A549 (cell line): ENCODE results near the gene MITF. TPM values are rescaled to one million over a fixed set of nuclear protein-coding genes. Genes with fewer than 3 reads are reported as not detected.

Source experiments
- ATAC-seq, 2 experiments: fragments of 200-7000 bp in 1 of 2; fragments of >200 bp in 1 of 2; cut with Nextera tagmentation in 1 of 2; cut with Tn5 transposase in 1 of 2; 3 replicates each; pipeline versions ENCODE4 v1.8.0 to v1.9.1; 2018 to 2020; ENCODE audit warnings: mild to moderate bottlenecking in 1 of 2, moderate library complexity in 1 of 2
- CTCF ChIA-PET: fragments of 300-600 bp; sonication (Branson Sonifier 250); formaldehyde crosslinking; extraction: SDS; loops from one replicate; lab custom pipeline; 2021; ENCODE audit warnings: antibody characterized with exemption, inconsistent platforms; lab: Yijun Ruan, JAX
- POLR2A ChIA-PET: fragments of 350-600 bp; formaldehyde crosslinking; extraction: SDS; loops from one replicate; lab custom pipeline; 2021; ENCODE audit warnings: antibody characterized with exemption, inconsistent platforms; lab: Yijun Ruan, JAX
- DNase-seq, 2 experiments: peaks; one replicate each; pipeline versions ENCODE4 v3.0.0 to v3.0.0-alpha.2; 2011 to 2016; ENCODE audit warnings: low read depth in 1 of 2, low spot score in 1 of 2
- FAIRE-seq: peaks from 2 replicates; lab custom pipeline; 2011; peaks lifted over from hg19 to GRCh38; lab: Jason Lieb, UNC
- H3K27ac ChIP-seq, 2 experiments: fragments of >200 bp; sonication (Bioruptor Twin); formaldehyde crosslinking; 3 replicates each; pipeline ENCODE4 v1.5.1; 2016 to 2017
- H3K4me1 ChIP-seq: fragments of >200 bp; sonication (Bioruptor Twin); formaldehyde crosslinking; 3 replicates; pipeline ENCODE4 v1.6.1; 2016
- H3K4me2 ChIP-seq: fragments of >200 bp; sonication (Bioruptor Twin); formaldehyde crosslinking; 3 replicates; pipeline ENCODE4 v1.6.1; 2016
- H3K4me3 ChIP-seq: fragments of >200 bp; sonication (Bioruptor Twin); formaldehyde crosslinking; 3 replicates; pipeline ENCODE4 v1.5.1; 2016
- H3K9me3 ChIP-seq: fragments of >200 bp; sonication (Bioruptor Twin); formaldehyde crosslinking; 3 replicates; pipeline ENCODE4 v1.6.1; 2016
- CHD2 ChIP-seq: fragments of 150-350 bp; IDR thresholded peaks from 2 replicates; pipeline ENCODE4 v1.6.1; 2014; ENCODE audit warnings: low read length; ENCODE audit not compliant: partially characterized antibody
- CHD4 ChIP-seq: fragments of 200-600 bp; sonication (generic); IDR thresholded peaks from 2 replicates; pipeline ENCODE4 v1.6.1; 2016; ENCODE audit warnings: antibody characterized with exemption, mild to moderate bottlenecking, borderline replicate concordance
- HDAC2 ChIP-seq: fragments of 200-600 bp; sonication (generic); IDR thresholded peaks from 2 replicates; pipeline ENCODE4 v1.6.1; 2016
- HOXB13 ChIP-seq: fragments of 250-450 bp; sonication (Bioruptor Pico); IDR thresholded peaks from 2 replicates; pipeline ENCODE4 v1.5.0; 2020; ENCODE audit warnings: low read depth, mild to moderate bottlenecking, moderate library complexity
- KDM1A ChIP-seq: fragments of 200-600 bp; sonication (generic); IDR thresholded peaks from 2 replicates; pipeline ENCODE4 v1.6.1; 2016; ENCODE audit warnings: low read depth, mild to moderate bottlenecking
- RCOR1 ChIP-seq: fragments of 150-350 bp; IDR thresholded peaks from 2 replicates; pipeline ENCODE4 v1.6.1; 2014; ENCODE audit warnings: antibody characterized with exemption, low read length, low read depth
- RNF2 ChIP-seq: fragments of 200-600 bp; sonication (generic); IDR thresholded peaks from 2 replicates; pipeline ENCODE4 v1.6.1; 2016; ENCODE audit warnings: low read depth, mild to moderate bottlenecking, antibody characterized with exemption, moderate library complexity, borderline replicate concordance
- SREBF2 ChIP-seq: fragments of 450-650 bp; IDR thresholded peaks from 2 replicates; pipeline ENCODE4 v1.6.1; 2014; ENCODE audit warnings: mild to moderate bottlenecking, moderate library complexity
- ZC3H11A ChIP-seq: fragments of 450-650 bp; IDR thresholded peaks from 2 replicates; pipeline ENCODE4 v1.6.1; 2014; ENCODE audit warnings: antibody characterized with exemption, mild to moderate bottlenecking
- ZSCAN20 ChIP-seq: fragments of 250-450 bp; sonication (Bioruptor Pico); IDR thresholded peaks from 2 replicates; pipeline ENCODE4 v1.8.0; 2022; ENCODE audit warnings: mild to moderate bottlenecking, moderate library complexity
- WGBS: methylation state at CpG from one replicate; pipeline ENCODE4 v1.1.6; 2017; ENCODE audit errors: missing lambda C conversion rate; 5-methylcytosine and 5-hydroxymethylcytosine counted together
- polyA plus RNA-seq, 4 experiments: library from polyadenylated mRNA; depleted of rRNA in 3 of 4; stranded (reverse); fragments of >200 nt; fragmentation: RNase III in 1 of 4; extraction: RNeasy Plus Mini Kit Qiagen cat#74134 plus additional on column Dnase treatment in 1 of 4; gene quantifications; 2 replicates in 3 of 4; 3 replicates in 1 of 4; pipeline ENCODE4 v1.2.3, GENCODE V29; 2011 to 2017
- small RNA-seq, 6 experiments: library from RNA; depleted of rRNA; stranded (forward); fragments of <200 nt; gene quantifications; one replicate each; pipeline ENCODE3, GENCODE V24; 2012
- TF ChIP-seq, protein P1 (sequence below): fragments of 250-450 bp; sonication (Bioruptor Pico); IDR thresholded peaks from 2 replicates; pipeline ENCODE4 v1.5.0; 2020; ENCODE audit warnings: low read depth, mild to moderate bottlenecking, moderate library complexity

Gene MITF
- polyA plus RNA-seq, 2 of the 4 experiments (the other 2 are of a cell fraction), result 14.3 to 15.9 TPM

DNA sequence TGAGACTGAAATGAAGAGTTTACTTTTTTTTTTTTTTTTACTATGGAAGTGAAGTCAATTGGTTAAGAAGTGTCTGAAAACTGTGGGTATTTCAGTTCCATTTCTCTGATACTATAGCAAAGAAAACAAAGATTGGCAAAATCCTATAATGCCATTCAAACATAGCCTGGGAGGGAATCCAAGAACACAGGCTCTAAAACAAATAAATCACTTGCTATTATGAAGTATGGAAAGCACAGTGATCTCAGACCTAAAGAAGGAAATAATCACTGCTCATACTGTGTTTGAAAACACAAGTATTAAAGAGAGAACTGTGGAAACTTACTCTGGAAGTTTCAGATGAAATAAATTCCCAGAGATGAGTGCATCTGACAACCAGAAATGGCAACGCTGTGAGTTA lies 272.3 kb downstream of the MITF start:
- Histone ChIP-seq H3K9me3 (no peaks in the 10 kb centered on the region; the same call in 2 of the 3 replicates), H3K4me2 (no peak overlapping the region), H3K4me3 (no peak overlapping the region), H3K27ac (no peak overlapping the region), H3K4me1 (no peaks in the 10 kb centered on the region)
- ChIA-PET POLR2A (no interaction called here), CTCF (interaction anchor here (0.7 to 1.1 kb wide), 3 partner anchors 11 to 723 kb away, joined by 3 to 4 read pairs (median 4); no protein-coding TSS in a partner anchor)
- ATAC-seq (no peak), FAIRE-seq (no peak), DNase-seq (no peak)
- no peak for TF ChIP-seq RNF2
- TF ChIP-seq CHD2, result no peak
- TF ChIP-seq HOXB13 (CRISPR knock-in tag), result no peak
- no peak for TF ChIP-seq KDM1A
- TF ChIP-seq SREBF2, result no peak
- no peak for TF ChIP-seq RCOR1
- TF ChIP-seq ZSCAN20, result no peak
- TF ChIP-seq HDAC2, result no peak
- TF ChIP-seq CHD4, result no peak
- TF ChIP-seq ZC3H11A, result no peak
- TF ChIP-seq, protein P1, sequence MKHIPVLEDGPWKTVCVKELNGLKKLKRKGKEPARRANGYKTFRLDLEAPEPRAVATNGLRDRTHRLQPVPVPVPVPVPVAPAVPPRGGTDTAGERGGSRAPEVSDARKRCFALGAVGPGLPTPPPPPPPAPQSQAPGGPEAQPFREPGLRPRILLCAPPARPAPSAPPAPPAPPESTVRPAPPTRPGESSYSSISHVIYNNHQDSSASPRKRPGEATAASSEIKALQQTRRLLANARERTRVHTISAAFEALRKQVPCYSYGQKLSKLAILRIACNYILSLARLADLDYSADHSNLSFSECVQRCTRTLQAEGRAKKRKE (CRISPR knock-in tag), result no peak
- 13% methylated on average over 1 of the region's 1 CpG for WGBS

Small RNA genes within 50 kb of the gene (small RNA-seq; reads per million reads assigned to genes)
- gene RN7SL418P, result 0 reads per million in 6 experiments
